OCI-LY1 (cell line): ENCODE measurements around the gene TOP1.
A peak's percentile ranks its signal among the peaks of the same experiment; 100 is the strongest.

Source experiments
- H2AFZ ChIP-seq: fragments of 200-600 bp; sonication (generic), shearing (Covaris generic); 2 replicates; pipeline ENCODE4 v1.6.0; 2014; ENCODE audit warnings: antibody characterized with exemption, mild to moderate bottlenecking, low read length
- H3F3A ChIP-seq: fragments of 200-600 bp; sonication (generic), shearing (Covaris generic); 2 replicates; pipeline ENCODE4 v1.6.0; 2014; ENCODE audit warnings: mild to moderate bottlenecking, antibody characterized with exemption, low read length, moderate library complexity; ENCODE audit not compliant: insufficient read depth
- H3K27ac ChIP-seq: fragments of 200-600 bp; sonication (generic); 2 replicates; pipeline ENCODE4 v1.5.1; 2014; ENCODE audit warnings: low read length, mixed run types, mild to moderate bottlenecking, low read depth; ENCODE audit not compliant: poor library complexity, severe bottlenecking
- H3K27me3 ChIP-seq: fragments of 200-600 bp; sonication (generic); 2 replicates; pipeline ENCODE4 v1.6.0; 2014; ENCODE audit warnings: antibody characterized with exemption, mild to moderate bottlenecking, low read length, moderate library complexity; ENCODE audit not compliant: insufficient read depth
- H3K36me3 ChIP-seq: fragments of 200-600 bp; sonication (generic); 2 replicates; pipeline ENCODE4 v1.6.1; 2014; ENCODE audit warnings: mild to moderate bottlenecking, antibody characterized with exemption, low read length, moderate library complexity, mixed read lengths; ENCODE audit not compliant: insufficient read depth
- H3K4me1 ChIP-seq: fragments of 200-600 bp; sonication (generic); 2 replicates; pipeline ENCODE4 v1.5.1; 2014; ENCODE audit warnings: mild to moderate bottlenecking, low read length, moderate library complexity; ENCODE audit not compliant: insufficient read depth, severe bottlenecking
- H3K4me2 ChIP-seq: fragments of 200-600 bp; sonication (generic), shearing (Covaris generic); 2 replicates; pipeline ENCODE4 v1.6.1; 2014; ENCODE audit warnings: low read length
- H3K4me3 ChIP-seq: fragments of 200-600 bp; sonication (generic); 2 replicates; pipeline ENCODE4 v1.5.1; 2014; ENCODE audit warnings: low read length, low read depth, mild to moderate bottlenecking, mixed read lengths; ENCODE audit not compliant: poor library complexity, severe bottlenecking
- H3K79me2 ChIP-seq: fragments of 200-600 bp; shearing (Covaris generic); 2 replicates; pipeline ENCODE4 v1.6.1; 2016; ENCODE audit warnings: mixed run types, low read length, mixed read lengths; ENCODE audit not compliant: insufficient read depth
- H3K9ac ChIP-seq: fragments of 200-600 bp; sonication (generic), shearing (Covaris generic); 2 replicates; pipeline ENCODE4 v1.6.1; 2014; ENCODE audit warnings: mild to moderate bottlenecking, low read length, mixed read lengths
- H3K9me2 ChIP-seq: fragments of 200-600 bp; sonication (generic), shearing (Covaris generic); 2 replicates; pipeline ENCODE4 v1.6.1; 2014; ENCODE audit warnings: low read depth, mild to moderate bottlenecking, low read length, mixed read lengths
- H3K9me3 ChIP-seq: fragments of 200-600 bp; shearing (Covaris generic); 2 replicates; pipeline ENCODE4 v1.6.1; 2014; ENCODE audit warnings: low read length, mixed read lengths
- H4K20me1 ChIP-seq: fragments of 200-600 bp; sonication (generic), shearing (Covaris generic); 2 replicates; pipeline ENCODE4 v1.6.0; 2016; ENCODE audit warnings: mild to moderate bottlenecking, low read length; ENCODE audit not compliant: insufficient read depth
- EZH2 ChIP-seq: fragments of 200-600 bp; sonication (generic), shearing (Covaris generic); IDR thresholded peaks from 2 replicates; pipeline ENCODE4 v1.8.0; 2017; ENCODE audit warnings: borderline replicate concordance, mixed run types, mild to moderate bottlenecking, antibody characterized with exemption, low read length, moderate library complexity, mixed read lengths
- TF ChIP-seq, protein P1 (sequence below): fragments of 200-600 bp; sonication (generic), shearing (Covaris generic); IDR thresholded peaks from 2 replicates; pipeline ENCODE4 v1.5.1; 2017; ENCODE audit warnings: mild to moderate bottlenecking, antibody characterized with exemption, low read length, moderate library complexity, mixed read lengths

TOP1 gene

DNA sequence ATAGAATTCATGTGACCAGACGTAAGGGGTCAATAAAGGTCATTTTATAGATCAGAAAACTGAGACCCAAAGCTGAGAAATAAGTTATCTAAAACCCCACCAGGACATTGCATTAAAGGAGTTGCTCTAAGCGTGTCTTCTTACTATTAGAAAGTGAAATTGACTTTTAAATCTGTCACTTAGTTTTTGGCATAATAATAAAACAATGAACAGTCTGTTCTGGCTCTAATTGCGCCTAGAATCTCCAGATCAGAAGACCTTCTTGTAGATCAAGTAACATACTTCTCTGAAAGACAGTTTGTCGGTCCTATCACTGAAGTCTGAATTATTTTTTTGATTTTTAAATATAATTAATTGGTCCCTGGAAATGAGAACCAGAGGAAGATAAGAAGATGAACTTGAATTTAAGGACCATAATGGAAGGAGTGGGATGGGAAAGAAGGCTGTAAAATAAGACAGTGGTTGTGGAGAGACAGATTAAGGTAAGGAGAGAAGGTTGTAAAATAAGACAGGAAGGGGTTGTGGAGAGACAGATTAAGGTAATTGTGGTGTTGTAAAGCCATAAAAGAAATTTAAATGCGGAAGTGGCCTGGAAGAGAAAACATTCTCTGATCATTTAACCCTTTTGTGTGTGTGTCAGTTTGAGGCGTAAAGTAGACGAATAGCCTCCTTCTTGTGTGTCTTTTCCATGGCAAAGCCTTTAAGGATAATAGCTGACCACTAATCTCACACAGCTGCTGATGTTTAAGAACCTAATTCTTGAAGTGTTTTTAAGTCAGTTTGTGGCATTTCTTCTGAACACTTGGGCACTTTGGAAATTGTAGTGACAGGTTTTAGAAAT, 20.1 kb downstream of the TOP1 start:
- TF ChIP-seq EZH2, result no peak
- TF ChIP-seq, protein P1, sequence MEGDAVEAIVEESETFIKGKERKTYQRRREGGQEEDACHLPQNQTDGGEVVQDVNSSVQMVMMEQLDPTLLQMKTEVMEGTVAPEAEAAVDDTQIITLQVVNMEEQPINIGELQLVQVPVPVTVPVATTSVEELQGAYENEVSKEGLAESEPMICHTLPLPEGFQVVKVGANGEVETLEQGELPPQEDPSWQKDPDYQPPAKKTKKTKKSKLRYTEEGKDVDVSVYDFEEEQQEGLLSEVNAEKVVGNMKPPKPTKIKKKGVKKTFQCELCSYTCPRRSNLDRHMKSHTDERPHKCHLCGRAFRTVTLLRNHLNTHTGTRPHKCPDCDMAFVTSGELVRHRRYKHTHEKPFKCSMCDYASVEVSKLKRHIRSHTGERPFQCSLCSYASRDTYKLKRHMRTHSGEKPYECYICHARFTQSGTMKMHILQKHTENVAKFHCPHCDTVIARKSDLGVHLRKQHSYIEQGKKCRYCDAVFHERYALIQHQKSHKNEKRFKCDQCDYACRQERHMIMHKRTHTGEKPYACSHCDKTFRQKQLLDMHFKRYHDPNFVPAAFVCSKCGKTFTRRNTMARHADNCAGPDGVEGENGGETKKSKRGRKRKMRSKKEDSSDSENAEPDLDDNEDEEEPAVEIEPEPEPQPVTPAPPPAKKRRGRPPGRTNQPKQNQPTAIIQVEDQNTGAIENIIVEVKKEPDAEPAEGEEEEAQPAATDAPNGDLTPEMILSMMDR, result no peak
- no peak overlapping the region for H2AFZ ChIP-seq
- H3K4me1 ChIP-seq, result peaks cover 81% of the 10 kb centered on the region
- H3K79me2 ChIP-seq, result peaks cover 100% of the 10 kb centered on the region
- 0 out of 2 replicates have a peak, but pooled peaks cover 2% of the 10 kb centered on the region for H4K20me1 ChIP-seq
- H3K9me3 ChIP-seq, result peaks cover 5% of the 10 kb centered on the region; the same call in 1 of the 2 replicates
- H3K9ac ChIP-seq, result peak overlapping the region; percentile 30
- peak overlapping the region; percentile 62 for H3K4me2 ChIP-seq
- H3F3A ChIP-seq, result no peaks in the 10 kb centered on the region; the same call in 1 of the 2 replicates
- H3K4me3 ChIP-seq, result peak overlapping the region; percentile 29
- H3K27ac ChIP-seq, result peak overlapping the region; percentile 74
- H3K27me3 ChIP-seq, result no peaks in the 10 kb centered on the region
- peaks cover 23% of the 10 kb centered on the region for H3K36me3 ChIP-seq
- H3K9me2 ChIP-seq, result no peaks in the 10 kb centered on the region

DNA sequence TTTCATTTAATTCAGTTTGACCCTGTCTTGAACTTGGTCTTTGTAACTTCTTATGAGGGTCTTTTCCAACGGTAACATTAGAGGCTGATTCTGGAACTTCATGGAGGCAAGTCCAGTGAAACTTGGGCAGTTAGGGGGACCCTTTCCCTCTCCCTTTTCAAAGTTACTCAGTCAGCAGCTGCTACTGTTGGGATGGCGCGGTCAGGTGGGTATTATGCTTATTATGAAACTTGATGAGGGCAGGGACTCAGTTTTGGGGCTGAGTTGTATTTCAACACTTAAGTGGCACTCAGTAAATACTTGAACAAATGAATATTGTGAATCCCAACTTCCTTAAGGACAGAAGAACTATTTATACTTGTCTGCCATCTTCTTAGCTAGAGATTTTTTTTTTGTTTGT, 20.8 kb downstream of the TOP1 start:
- H2AFZ ChIP-seq, result no peak overlapping the region
- peaks cover 5% of the 10 kb centered on the region; the same call in 1 of the 2 replicates for H3K9me3 ChIP-seq
- H3K27me3 ChIP-seq, result no peaks in the 10 kb centered on the region
- no peaks in the 10 kb centered on the region for H3K9me2 ChIP-seq
- 0 out of 2 replicates have a peak, but pooled peaks cover 2% of the 10 kb centered on the region for H4K20me1 ChIP-seq
- peaks cover 78% of the 10 kb centered on the region for H3K4me1 ChIP-seq
- TF ChIP-seq, protein P1, result no peak
- TF ChIP-seq EZH2, result no peak
- no peaks in the 10 kb centered on the region; the same call in 1 of the 2 replicates for H3F3A ChIP-seq
- peak overlapping the region; percentile 74 for H3K27ac ChIP-seq
- peak overlapping the region; percentile 62 for H3K4me2 ChIP-seq
- peaks cover 30% of the 10 kb centered on the region for H3K36me3 ChIP-seq
- H3K79me2 ChIP-seq, result peaks cover 100% of the 10 kb centered on the region
- H3K4me3 ChIP-seq, result no peak overlapping the region
- no peak overlapping the region for H3K9ac ChIP-seq

DNA sequence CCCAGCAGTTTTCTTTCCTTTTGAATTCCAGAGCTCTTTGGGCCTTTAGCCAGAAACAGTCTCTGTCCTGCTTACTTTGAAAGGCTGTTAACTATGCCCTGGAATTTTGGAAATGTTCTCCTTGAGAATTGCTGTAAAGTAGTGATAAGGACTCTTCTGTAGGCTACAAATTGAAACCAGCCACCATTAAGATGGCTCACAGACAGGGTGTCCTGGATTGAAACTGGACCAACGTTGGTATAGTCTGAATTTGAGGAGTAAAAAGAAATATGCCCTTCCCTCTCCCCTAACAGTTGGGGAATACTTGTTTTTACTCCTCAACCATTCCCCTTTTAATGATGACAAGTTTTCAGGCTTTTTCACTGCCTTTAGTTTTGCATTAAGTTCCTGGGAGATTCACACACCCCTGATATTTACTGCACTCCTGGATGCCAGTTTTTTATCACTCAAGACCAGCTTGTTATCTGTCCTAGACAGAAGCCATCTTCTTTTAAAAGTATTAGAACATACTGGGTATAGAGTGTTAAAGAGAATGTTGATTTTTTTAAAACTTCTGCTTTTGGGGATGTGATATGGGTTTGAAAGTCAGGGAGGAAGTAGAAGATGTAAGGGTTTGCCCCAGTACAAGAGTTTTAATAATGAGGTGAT, 21.9 kb downstream of the TOP1 start:
- no peak overlapping the region for H3K4me3 ChIP-seq
- H3K36me3 ChIP-seq, result peaks cover 40% of the 10 kb centered on the region
- H2AFZ ChIP-seq, result no peak overlapping the region
- no peaks in the 10 kb centered on the region for H3K27me3 ChIP-seq
- H3K4me2 ChIP-seq, result peak overlapping the region; percentile 43; the same call in 1 of the 2 replicates
- H3K9ac ChIP-seq, result no peak overlapping the region
- H4K20me1 ChIP-seq, result 0 out of 2 replicates have a peak, but pooled peaks cover 2% of the 10 kb centered on the region
- H3K27ac ChIP-seq, result peak overlapping the region; percentile 27
- H3K9me3 ChIP-seq, result peaks cover 5% of the 10 kb centered on the region; the same call in 1 of the 2 replicates
- peaks cover 100% of the 10 kb centered on the region for H3K79me2 ChIP-seq
- peaks cover 78% of the 10 kb centered on the region for H3K4me1 ChIP-seq
- H3K9me2 ChIP-seq, result no peaks in the 10 kb centered on the region
- TF ChIP-seq, protein P1, result no peak
- TF ChIP-seq EZH2, result no peak
- H3F3A ChIP-seq, result no peaks in the 10 kb centered on the region; the same call in 1 of the 2 replicates
